ENCODE measurements around the gene PALD1.
"Not testable (repeated sequence)": the region's sequence is repeated elsewhere in the genome, so short reads cannot be mapped to it uniquely, and the experiment has no call there.

PALD1 gene

DNA sequence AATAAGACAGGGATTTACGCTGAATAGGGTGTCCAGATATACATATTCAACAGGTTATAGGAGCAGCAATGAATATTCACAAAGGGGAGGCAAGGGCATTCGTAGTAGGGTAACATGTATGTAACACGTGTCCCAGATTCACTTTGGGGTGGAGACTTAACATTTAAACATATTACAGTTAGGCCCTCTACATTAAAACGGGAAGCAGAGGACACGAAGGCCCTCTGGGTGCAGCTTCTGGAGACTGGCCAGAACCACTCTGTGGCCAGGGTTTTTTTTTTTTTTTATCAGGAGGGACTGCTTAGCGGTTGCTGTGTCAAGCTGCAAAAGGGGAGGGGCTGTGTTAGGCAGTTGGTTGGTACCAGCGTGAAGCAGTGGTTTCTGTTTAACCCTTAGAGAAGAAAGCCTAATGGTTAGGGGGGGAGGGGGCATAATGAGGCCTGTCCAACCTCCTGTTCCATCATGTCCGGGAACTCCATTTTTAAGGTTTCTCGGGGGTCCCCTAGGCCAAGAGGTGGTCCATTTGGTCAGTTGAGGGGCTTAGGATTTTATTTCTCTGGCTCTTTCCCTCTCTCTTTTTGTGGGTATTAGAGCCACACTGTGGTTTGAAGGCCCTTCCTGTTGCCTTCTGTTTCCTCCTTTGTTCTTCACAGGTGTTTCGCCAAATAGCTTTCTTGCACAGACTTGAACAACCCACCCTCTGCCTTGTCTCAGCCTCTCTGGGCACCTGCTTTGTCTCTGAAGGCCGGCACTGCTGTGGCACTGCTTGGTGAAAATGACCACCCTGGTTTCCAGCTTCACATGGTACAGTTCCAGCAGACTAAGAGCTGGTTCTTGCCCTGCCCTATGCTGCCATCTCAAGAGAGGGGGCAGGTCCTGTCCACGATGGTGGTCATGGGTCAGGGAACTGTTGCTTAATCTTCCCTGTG lies 97.6 kb downstream of the PALD1 start:
- DNase-seq: no peak

DNA sequence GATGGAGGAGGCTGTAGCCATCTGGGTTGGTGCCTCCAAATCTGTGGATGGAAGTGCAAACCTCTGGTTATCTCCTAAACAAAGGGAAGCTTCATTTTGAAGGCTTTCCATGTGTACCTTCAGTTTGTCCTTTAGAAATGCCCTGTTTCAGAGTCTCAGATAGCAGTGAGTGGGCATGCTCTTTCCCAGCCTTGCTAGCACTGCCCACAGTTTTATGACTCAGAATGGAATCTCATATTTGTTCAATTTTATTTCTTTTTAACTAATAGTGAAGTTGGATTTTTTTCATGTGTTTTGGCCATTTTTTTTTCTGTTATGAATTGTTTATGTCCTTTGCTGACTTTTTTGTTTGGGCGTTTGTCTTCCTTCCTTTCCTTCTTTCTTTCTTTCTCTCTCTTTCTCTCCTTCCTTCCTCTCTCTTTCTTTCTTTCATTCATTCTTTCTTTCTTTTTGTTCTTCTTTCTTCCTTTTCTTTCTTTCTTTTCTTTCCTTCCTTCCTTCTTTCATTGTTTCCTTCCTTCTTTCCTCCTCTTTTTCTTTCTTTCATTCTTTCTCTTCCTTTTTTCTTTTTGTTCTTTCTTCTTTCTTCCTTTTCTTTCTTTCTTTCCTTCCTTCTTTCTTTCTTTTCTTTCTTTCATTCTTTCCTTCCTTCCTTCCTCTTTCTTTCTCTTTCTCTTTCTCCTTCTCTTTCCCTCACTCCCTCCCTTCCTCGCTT lies 98.4 kb downstream of the PALD1 start:
- DNase-seq: no peak

DNA sequence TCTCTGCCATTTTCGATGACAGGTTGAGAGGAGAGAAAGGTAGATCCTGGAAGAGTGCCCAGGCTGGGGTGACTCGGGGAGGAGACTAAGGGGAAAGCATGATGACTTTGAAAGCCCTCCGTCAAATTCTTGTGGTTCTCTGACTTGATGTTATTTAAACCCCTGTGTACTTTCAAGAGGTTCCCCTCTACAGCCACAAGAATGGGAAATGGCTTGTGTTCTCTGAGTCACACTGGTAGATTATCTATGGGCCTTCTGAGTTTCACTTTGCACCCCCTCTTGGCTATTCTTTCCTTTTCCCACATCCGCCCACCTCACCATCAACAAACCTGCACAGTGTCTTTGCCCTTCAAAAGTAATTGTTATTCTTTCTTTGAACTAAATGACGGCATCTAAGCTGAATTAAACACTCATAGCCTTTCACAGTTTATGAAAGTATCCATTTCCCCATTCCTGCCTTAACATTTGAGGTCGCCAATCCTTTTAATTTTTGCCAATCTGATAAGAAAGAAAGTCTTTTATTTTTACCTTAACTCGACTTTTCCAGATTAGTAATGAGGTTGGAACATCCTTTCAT lies 99.9 kb downstream of the PALD1 start:
- DNase-seq: peak; percentile 44

DNA sequence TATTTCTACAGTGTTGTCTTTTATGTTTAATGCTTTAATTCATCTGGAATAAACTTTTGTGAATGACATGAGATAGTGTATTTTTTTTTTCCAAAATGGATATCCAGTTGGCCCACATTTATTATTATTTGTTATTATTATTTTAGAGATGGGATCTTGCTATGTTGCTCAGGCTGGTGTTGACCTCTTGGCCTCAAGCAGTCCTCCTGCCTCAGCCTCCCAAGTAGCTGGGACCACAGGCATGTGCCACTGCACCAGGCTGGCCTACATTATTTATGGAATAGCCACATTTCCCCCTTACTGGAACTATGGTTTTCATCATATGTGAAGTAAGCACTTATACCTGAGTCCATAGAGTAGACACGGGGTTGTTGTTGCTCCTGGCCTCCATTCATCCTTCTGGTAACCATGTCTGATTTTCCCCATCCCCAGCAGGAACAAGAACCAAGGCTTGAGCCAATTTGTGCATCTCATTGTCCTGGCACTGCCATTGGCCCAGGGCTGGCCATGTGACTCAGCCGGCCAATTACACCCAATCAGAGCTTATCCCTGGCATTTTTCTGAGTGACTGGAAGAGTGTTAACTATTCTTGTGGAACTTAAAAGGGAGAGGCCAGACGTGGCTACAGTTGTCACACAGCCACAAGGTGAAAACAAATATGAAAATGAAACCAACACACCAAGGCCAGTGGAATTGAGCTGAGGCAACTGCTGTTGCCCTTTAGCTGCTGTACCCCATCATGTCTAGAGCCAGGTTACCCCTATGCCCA lies 100.9 kb downstream of the PALD1 start:
- no peak for DNase-seq

DNA sequence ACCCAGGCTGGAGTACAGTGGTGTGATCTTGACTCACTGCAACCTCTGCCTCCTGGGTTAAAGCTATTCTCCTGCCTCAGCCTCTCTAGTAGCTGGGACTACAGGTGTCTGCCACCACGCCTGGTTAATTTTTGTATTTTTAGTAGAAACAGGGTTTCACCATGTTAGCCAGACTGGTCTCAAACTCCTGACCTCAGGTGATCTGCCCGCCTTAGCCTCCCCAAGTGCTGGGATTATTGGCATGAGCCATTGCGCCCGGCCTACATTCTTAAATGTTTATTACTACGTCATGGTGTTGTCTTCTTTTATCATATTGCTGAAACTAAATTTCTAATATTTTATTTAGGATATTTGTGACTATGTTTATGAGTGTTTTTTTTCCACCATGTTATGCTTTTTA lies 102.6 kb downstream of the PALD1 start:
- not testable (repeated sequence) for DNase-seq

DNA sequence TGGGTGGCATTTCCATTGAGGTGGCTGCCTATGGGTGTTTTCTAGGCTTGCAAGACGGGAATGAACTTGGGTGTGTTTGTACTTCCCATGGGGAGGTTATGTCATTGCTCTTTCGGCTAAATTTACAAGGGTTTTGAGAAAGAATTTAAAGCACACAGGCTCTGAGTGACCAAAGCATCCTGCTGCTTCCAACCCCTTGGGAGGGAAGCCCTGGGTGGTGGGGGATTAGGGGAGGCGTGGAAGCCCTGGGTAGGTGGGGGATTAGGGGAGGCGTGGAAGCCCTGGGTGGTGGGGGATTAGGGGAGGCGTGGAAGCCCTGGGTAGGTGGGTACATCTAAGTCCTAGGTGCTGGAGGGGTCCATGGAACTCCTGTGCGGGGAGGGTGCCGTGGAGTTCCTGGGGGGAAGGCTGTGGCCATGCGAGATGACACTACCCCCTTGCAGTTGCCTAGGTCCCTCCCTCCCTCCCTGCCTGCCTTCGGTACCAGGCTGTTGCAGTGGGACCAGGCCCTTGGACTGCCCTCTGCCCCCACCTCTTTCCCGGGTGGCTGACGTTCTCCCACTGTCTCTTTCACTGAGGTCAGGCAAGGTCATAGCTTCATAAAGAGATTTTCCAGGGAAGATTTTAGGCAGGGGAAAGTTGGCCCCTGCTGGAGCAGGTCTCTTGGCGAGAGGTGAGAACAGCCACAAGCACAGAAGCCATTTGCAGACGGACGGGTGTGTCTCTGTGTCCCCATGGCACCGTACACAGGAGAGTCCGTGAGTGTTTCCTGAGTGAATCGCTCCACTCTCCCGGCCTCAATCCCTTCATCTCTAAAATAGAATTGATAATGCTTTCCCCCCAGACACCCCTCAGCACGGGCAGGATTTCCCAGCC lies 104.5 kb downstream of the PALD1 start:
- no peak for DNase-seq

DNA sequence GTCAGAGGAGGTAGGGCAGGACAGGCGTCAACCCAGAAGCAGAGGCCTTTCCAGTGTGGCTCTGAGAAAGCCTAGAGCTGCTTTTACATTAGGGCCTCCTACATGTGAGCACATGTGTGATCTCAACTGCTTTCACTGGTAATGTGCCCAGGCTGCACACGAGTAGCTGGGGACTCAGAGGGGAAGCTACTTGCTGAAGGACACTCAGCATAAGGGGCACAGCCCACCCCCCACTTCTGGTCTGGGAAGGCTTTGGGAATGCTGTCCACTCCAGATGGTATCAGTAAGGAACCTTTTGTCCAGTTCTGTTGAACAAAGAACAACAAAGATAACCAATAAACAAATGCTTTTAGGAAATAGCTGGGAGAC lies 105.1 kb downstream of the PALD1 start:
- DNase-seq: no peak

DNA sequence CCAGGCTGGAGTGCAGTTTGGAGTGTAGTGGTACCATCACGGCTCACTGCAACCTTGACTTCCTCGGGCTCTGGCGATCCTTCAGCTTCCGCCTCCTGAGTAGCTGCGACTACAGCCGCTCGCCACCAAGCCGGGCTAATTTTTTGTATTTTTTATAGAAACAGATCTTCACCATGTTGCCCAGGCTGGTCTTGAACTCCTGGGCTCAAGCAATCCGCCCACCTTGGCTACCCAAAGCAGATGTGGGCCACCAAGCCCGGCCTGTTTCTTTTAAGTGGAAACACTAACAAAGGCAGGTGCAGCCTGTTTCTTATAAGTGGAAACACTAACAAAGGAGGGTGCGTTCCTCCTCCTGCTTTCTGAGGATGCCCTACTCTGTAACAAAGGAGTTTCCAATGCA lies 105.8 kb downstream of the PALD1 start:
- DNase-seq: no peak

DNA sequence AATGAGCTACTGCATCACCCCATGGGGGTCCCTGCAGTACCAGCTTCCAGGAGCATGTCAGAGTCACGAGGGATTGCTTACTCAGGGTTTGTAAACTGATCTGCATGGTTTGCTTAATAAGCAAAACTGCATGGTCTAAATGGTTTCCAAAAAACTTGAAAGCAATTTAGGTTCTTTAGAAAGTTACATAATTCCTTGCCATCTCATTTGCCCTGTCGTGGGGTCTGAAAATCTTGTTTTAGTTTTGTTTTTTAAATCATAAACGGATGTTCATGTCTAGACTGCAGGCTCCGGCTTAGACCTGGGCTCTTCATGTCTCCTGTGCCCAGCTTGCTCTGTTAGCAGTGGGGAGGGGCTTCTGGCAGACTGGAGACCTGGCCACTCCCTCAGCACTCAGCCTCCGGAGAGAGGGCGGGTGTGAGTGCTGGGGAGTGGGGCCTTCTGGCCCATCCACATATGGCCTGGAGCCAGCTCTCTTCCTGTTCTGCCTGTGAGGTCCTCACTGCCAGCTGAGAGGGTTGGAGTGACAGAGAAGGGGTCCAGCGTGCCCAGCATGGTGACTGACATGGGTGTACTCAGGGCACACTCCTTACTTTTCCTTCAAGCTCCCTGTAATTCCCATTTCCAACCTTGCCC lies 106.5 kb downstream of the PALD1 start:
- no peak for DNase-seq

DNA sequence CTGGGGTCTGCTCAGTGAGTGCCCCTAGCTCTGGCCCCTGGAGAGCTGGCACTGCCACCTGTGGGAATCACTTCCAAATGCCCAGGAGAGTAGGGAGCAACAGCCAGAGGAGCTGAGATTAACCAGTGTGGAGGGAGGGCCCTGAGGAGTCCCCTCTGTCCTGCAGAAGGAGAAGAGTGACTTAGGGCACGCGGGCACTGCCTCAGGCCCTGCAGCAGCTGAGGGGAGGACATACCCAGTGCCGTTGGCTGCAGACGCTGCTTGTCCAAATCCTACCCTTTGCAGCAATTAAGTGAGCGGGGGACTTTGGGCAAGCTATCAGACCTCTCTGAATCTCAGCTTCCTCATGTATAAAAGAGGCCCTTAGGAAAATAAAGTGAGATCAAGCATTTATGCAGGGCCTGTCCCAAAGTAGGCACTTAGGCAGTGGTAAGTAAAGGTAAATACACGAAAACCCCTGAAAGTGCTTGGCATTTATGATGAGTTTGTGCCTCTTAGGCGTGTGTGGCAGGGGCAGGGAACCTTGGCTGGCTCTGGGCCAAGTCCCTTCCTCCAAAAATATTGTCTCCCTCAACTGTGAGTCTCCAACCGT lies 107.1 kb downstream of the PALD1 start:
- no peak for DNase-seq

DNA sequence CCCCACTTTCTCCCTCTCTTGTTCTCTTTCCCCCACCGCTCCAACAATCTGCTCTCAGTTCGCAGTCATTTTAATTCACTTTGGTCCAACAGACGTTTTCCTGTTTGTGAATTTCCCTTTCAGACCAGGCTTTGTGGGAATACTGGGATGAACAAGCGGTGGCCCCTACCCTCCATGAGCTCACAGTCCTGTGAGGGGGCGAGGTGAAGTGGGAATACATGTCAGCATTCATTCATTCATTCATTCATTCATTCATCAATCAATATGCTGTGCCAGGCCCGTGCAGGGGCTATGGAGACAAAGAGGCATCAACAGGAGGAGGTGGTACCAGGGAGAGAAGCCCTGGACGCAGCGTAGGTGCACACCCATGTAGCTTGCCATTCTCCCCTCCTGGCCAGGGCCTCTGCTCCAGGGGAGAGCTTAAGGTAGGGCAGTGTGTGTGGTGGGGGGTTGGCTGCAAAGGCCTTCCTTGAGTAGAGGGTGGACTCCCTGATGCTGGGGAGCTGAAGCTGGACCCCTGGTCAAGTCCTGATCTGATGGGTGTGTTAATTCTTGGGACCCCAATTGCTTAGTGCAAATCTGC lies 107.9 kb downstream of the PALD1 start:
- no peak for DNase-seq

DNA sequence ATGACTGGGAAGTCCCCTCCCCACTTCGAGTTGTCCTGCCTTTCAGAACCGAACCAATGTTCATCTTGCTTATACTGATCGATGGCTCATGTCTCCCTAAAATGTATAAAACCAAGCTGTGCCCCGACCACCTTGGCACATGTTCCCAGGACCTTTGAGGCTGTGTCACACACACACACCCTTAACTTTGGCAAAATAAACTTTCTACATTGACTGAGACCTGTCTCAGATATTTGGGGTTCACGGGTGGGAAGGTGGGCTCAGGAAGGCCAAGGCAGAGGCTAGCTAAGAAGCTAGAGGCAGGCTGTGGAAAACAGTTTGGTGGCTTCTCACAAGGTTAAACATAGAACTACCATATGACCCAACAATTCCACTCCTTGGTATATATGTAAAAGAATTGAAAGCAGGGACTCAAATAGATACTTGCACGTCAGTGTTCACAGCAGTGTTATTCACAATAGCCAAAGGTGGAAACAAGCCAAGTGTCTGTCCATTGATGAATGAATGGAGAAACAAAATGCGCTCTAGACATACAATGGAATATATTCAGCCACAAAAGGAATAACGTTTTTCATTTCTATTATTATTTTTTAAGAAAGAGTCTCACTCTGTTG lies 108.6 kb downstream of the PALD1 start:
- no peak for DNase-seq

DNA sequence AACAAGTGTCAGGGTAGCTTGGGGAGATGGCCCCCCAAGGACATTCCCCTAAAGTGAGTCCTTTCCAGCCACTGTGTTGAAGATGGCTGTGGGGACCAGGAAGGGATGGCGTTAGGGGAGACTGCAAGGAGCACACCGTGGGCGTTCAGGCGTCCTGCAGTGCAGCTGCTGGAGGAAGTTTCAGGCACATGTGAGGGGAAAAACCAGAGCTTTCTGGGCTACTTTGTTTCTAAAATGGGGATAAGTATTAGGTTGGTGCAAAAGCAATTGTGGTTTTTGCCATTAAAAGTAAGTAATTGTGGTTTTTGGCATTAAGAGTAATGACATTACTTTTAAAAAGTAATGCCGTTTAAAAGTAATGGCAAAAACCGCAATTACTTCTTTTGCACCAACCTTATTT lies 109.7 kb downstream of the PALD1 start:
- DNase-seq: no peak

DNA sequence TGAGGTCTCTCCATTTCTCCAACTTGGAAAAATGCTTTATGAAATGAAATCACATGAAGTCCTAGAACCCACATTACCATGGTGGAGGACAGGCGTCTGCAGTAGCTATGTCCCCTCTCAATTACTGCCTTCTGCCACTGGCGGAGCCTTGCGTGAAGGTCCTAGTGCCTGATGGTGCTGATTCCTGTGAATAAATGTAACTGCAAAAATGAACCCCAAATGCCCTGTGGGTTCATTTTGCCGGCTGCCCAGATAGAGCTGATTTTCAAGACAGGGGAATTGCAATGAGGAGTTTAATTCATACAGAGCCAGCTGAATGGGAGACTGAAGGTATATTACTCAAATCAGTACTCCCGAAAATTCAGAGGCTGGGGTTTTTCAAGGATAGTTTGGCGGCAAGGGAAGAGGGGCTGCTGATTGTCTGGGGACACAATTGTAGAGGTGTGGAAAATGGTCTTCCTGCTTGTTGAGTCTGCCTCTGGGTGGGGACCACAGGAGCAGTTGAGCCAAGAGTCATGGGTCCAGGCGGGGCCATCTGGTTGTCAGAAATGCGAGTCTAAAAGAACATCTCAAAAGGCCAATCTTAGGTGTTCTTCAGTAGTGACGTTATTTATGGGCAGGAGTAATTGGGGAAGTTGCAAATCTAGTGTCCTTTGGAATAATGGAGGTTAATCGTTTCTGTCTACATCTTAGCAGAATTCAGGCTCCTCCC lies 110.4 kb downstream of the PALD1 start:
- DNase-seq: no peak

DNA sequence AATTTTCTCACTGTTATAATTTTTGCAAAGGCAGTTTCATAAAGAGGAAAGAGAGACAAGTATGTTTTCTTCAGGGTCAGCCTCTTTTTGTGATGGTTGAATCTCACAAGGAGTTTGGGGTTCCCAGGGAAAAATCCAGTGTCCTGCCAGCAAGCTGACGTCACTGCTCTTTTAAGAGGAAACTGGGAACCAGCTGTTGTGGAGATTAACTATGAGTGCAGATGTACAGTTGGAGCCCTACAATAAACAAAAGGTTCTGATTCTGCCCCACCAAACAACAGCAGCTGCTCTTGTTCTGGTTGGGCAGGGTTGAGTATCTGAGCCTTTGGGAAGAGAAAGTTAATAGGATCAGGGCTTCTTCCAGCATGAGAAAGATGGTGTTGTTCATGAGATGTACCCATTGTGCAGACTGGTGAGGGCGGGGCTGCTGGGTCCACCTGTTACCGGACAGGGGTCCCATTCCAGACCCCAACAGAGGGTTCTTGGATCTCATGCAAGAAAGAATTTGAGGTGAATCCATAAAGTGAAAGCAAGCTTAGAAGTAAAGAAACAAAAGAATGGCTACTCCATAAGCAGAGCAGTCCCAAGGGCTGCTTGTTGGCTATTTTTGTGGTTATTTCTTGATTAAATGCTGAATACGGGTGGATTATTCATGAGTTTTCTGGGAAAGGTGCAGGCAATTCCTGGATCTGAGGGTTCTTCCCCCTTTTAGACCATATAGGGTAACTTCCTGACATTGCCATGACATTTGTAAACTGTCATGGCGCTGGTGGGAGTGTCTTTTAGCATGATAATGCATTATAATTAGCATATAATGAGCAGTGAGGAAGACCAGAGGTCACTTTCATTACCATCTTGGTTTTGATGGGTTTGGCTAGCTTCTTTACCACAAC lies 111.4 kb downstream of the PALD1 start:
- DNase-seq: no peak

DNA sequence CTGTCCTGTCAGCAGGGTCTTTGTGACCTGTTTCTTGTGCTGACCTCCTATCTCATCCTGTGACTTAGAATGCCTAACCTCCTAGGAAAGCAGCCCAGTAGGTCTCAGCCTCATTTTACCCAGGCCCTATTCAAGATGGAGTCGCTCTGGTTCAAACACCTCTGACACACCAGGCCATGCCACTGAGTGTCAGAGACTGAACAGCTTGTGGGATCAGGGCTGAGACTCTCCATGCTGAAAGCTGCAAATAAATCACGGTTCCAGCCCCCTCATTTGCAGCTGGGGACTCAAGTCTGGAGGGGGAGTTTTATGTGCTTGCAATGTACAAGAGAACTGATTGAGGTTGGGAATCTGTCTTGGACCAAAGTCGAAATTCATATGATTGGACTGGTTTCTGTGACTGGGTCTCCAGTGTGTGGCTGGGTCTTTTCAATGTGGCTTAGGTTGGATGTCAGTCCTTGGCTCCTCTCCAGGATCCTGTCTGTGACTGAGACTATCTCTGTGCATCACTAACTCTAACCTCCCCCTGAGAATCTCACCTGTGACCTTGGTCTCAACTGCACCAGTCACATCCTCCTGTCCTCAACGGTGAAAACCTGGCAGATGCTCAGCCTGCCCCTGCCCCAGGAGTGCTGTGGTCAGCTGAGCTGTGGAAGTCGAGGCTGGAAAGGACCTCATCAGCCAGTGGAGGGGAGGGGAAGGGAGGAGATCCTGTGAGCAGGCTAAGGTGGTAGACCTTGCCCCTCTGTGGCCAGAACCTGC lies 112.3 kb downstream of the PALD1 start:
- DNase-seq: no peak

DNA sequence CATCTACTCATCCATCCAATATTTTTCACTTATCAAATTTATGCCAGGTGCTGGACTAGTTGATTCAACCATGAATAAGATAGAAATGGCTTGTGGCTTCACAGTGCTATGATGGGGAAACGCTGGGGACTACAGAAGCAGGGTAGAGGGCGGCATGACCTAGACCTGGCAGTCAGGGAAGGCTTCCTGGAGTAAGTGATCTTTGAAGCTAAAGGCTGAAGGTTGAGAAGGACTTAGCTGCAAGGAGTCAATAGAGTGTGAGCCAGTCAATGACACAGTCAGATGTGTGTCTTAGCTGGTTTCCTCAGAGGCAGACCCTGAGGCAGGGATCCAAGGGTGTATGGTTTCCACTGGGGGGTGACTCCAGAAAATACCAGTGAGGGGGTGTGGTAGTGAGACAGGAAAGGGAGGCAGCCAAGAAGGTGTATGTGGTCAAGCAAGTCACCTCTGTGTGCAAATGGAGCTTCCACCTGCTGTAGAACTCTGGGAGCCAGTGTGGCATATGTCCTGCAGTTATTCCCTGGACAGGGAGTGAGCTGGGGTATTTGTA lies 113.7 kb downstream of the PALD1 start:
- no peak for DNase-seq

Measured in activated T-cell treated with anti-CD3 and anti-CD28 coated beads, Interleukin-2, amount 50 U/mL, for 1 hour (primary cell).